Measurements from ENCODE around the gene DAP3.

DNA sequence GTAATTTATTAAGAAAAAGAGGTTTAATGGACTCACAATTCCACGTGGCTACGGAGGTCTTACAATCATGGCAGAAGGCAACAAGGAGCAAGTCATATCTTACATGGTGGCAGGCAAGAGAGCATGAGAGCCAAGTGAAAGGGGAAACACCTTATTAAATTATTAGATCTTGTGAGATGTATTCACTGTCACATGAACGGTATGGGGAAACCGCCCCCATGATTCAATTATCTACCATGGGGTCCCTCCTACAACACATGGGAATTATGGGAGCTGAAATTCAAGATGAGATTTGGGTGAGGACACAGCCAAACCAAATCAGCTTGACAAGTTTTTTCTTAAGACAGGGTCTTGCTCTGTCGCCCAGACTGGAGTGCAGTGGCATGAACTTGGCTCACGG, 14.3 kb downstream of the DAP3 start:
- no peak for TF ChIP-seq ZNF121 (tag by site-specific recombination; IDR thresholded peaks at IDR 0.05)
- TF ChIP-seq, protein P1, sequence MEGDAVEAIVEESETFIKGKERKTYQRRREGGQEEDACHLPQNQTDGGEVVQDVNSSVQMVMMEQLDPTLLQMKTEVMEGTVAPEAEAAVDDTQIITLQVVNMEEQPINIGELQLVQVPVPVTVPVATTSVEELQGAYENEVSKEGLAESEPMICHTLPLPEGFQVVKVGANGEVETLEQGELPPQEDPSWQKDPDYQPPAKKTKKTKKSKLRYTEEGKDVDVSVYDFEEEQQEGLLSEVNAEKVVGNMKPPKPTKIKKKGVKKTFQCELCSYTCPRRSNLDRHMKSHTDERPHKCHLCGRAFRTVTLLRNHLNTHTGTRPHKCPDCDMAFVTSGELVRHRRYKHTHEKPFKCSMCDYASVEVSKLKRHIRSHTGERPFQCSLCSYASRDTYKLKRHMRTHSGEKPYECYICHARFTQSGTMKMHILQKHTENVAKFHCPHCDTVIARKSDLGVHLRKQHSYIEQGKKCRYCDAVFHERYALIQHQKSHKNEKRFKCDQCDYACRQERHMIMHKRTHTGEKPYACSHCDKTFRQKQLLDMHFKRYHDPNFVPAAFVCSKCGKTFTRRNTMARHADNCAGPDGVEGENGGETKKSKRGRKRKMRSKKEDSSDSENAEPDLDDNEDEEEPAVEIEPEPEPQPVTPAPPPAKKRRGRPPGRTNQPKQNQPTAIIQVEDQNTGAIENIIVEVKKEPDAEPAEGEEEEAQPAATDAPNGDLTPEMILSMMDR (tag by site-specific recombination; IDR thresholded peaks at IDR 0.05): no peak
- TF ChIP-seq RBAK (tag by site-specific recombination; IDR thresholded peaks at IDR 0.05): no peak
- no peak for TF ChIP-seq KLF16 (tag by site-specific recombination; IDR thresholded peaks at IDR 0.05)
- TF ChIP-seq, protein P2, sequence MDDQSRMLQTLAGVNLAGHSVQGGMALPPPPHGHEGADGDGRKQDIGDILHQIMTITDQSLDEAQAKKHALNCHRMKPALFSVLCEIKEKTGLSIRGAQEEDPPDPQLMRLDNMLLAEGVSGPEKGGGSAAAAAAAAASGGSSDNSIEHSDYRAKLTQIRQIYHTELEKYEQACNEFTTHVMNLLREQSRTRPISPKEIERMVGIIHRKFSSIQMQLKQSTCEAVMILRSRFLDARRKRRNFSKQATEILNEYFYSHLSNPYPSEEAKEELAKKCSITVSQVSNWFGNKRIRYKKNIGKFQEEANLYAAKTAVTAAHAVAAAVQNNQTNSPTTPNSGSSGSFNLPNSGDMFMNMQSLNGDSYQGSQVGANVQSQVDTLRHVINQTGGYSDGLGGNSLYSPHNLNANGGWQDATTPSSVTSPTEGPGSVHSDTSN (CRISPR knock-in tag; IDR thresholded peaks at IDR 0.05): no peak
- no peak for TF ChIP-seq ZNF202 (tag by site-specific recombination; IDR thresholded peaks at IDR 0.05; ENCODE audit: borderline replicate concordance)
- no peak for TF ChIP-seq ZNF660 (tag by site-specific recombination; IDR thresholded peaks at IDR 0.05)
- TF ChIP-seq ZSCAN30 (tag by site-specific recombination; IDR thresholded peaks at IDR 0.05): no peak
- TF ChIP-seq ZNF837 (tag by site-specific recombination; IDR thresholded peaks at IDR 0.05): no peak
